ENCODE results near the gene C6orf132.
"Not testable (repeated sequence)": the region's sequence is repeated elsewhere in the genome, so short reads cannot be mapped to it uniquely, and the experiment has no call there.

The C6orf132 gene, protein sequence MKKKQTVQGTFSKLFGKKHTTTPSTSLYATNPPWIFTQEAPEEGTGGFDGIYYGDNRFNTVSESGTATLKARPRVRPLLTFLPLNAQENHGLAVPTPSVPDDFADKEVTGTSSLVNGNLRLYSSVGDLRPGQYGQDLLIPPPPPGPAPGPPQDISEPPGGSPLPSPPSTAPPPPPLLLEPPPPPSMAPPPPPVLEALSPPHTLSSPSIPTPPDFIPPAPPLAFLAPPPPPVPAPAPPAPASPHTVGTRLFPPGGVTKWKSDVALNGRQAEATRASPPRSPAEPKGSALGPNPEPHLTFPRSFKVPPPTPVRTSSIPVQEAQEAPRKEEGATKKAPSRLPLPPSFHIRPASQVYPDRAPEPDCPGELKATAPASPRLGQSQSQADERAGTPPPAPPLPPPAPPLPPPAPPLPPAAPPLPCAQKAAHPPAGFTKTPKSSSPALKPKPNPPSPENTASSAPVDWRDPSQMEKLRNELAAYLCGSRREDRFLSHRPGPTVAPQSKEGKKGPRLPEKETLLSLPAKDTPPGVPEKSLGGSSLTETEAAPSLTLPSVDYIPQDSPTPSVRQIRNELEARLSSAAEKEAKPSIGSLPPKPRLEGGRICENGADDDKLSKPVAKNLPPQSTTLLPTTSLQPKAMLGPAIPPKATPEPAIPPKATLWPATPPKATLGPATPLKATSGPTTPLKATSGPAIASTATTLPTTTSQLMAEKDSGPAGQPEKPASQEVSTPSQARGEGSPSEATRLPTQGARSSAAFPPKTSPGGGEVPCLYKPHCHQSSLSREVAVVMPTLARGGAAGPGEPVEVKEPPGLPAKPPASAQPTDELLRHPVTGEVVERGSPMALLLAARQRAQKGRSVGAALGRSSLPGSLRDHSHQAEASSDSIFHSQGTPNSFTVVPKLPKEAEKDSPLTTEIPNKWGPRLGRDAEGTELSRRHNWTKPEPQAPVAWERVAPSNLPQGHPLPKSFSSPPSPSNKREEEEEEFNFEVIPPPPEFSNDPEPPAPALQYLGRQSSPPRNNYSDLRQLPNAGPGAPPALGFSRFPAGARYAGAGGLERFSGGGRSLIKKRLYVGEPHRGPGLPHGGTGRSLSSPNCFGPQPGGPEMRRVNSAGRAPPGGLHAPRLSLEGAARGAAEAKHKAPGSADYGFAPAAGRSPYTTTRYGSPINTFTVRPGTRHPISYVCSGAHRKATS

DNA sequence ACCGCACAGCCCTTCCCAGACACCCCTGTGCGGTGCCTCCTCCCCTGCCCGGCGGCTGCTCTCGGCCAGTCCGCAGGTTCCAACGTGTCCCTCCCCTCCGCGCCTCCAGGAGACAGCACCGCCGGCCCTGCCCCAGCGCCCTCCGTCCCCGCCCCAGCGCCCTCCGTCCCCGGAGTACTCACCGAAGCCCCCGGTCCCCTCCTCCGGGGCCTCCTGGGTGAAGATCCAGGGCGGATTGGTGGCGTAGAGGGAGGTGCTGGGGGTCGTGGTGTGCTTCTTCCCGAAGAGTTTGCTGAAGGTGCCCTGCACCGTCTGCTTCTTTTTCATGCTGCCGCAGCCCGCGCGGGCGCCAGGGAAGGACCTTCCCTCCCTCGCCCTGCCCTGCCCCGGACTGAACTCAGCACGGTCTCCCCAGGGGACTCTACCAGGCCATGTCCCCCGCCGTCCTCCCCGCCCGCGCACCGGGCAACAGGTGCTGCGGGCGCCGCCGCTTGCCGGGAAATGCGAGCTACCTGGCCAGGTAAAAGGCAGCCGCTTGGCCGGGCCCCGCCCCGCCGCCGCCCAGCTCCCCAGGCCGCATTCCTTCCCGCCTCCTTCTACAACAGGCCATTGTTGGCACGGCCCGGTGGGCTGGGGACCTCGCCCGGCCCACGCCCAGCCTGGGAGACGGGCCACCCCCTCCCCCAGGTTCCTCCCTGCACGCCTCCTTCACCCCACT is at the start of gene C6orf132:
C6orf132 (minus strand) TSS at position 503 of the 718 bp plus-strand sequence; CDS start at position 327, 176 bp downstream.
- no peak for DNase-seq

DNA sequence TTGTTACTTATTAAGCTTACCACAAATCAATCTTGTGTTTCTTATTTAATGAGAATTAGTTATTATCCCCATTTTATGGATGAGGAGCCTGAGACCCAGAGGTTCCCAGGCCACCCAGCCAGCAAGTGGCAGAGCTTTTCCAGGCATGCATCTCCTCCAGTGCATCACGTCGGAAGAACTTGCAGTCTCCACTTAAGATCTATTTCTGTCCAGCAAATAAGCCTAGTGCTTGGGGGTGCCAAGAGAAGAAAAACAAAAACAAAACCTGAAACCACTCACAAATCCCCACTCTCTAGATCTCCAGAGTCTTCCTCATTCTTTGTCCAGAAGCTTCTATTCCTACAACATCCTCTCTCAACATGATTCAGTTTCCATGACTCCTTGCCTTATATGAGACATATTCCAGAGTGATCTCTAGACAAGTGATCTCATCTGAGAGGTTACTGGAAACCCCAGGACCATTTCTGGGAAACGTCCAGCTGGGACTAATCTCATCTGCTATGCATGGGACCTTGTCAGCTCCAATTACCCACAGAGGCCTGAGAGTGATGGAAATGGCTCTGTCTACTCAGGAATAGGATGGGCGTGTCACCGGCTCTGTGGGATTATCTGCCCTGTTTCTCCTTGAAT is 48.2 kb upstream of the C6orf132 start:
- no peak for DNase-seq

DNA sequence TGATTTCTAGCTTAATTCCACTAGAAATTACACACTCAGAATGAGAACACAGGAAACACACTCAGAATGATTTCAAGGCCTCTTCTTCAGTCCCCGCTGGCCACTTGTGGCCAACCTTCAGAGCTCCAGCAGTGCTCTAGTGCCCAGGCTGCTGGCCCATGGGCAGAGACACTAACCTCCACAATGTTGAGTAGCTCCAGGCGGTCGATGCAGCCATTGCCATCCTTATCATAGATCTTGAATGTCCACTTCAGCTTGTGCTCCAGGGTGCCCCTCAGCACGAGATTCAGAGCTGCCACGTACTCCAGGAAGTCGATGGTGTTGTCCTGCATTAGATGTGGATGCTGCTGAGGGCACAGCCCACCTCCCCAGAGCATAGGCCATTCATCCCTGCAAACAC is 46.0 kb upstream of the C6orf132 start:
- no peak for DNase-seq

DNA sequence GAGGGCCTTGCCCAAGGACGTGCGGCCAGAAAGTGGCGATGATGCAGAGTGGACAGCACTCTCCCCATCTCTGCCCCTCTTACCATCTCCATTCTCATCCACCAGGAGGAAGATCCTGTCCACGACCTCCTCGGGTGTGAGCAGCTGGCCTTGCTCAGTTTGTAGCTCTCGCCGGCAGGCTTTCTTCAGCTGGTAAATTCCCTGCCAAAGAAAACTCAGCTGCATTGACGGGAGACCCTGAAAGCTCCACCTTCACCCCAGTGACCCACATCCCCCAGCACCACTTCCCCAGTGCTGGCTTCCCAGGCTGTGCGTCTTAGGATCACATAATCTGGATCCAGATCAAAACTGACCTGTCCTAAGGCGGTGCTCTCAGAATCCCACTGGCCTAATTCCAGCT is 43.2 kb upstream of the C6orf132 start:
- DNase-seq: no peak

DNA sequence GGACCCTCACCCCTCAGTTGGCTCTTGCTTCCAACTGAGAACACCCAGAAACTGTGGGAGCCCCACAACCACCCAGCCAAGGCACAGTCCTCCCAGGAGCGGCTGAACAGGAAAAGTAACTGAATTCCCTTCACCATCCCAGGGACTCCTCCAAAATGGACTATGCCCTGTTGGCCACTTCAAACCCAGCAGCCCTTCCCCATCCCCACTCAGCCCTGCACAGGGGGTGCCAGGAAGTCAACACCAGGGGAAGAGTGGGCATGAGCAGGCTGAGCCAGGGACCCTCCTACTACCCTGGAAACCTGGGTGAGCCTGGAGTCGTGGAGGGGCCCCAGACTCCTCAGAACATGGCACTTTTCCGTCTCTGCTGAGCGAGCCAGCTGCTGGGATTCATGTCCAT is 42.1 kb upstream of the C6orf132 start:
- no peak for DNase-seq

DNA sequence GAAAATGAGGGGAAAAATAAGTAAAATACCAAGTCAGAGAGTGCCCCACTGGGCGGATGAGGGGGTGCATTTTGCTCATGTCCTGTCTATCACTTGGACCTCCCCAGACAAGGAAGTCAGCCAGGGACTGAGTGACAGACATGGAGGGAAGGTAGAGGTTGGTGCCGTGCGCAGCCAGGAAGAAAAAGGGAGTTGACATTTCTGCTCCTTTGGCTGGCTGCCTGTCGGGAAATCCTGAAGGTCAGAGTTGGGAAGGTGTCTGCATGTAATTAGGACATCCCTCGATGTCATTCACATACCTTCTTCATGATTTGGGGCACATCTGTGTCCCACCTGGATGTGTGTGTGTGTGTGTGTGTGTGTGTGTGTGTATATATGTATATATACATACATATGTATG is 39.7 kb upstream of the C6orf132 start:
- no peak for DNase-seq

DNA sequence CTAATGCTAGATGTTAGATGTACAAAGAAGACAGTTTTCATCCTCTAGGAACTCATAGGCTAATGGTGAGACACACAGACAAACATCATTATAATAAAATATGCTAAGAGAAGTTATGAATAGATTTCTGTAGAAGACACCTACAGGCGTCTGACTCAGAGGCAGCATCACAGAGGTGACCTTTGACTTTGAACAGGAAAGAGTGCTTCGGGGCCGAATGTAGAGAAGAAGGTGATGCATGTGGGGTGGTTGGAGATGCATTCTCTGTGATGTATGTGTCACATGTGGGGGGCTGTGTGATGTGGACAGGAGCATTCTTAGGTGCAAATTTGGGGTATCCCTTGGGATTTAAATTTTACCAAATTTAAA is 37.5 kb upstream of the C6orf132 start:
- no peak for DNase-seq

DNA sequence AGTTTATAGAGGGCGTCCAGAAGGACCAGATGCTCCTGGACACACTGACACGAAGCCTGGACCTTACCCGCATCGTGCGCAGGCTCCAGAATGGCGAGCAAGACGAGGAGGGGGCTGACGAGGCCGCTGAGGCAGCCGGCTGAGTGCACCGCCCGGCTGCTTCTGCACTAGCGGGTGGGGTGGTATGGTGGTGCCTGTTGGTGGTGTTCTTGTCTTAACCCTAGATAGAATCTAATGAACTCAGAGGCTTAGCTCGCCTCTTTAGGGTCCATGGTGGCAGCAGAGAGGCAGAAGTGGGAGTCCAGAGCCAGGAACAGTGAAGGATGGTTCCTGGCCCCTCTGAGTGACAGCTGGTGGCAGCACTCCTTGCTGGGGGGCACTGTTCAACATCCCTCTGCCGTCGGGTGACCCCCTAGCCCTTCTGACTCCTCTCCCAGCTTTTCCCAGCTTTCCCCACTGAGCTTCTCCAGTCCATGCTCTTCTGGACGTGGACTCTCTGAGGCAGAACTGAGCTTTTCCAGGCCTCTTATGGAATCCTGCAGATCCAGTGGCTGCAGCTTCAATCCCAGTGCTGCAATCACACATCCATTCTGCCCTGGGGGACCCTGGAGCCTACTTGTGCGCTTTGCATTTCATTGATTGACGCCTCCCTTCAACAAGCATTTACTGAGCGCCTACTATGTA is 37.0 kb upstream of the C6orf132 start:
- DNase-seq: no peak

DNA sequence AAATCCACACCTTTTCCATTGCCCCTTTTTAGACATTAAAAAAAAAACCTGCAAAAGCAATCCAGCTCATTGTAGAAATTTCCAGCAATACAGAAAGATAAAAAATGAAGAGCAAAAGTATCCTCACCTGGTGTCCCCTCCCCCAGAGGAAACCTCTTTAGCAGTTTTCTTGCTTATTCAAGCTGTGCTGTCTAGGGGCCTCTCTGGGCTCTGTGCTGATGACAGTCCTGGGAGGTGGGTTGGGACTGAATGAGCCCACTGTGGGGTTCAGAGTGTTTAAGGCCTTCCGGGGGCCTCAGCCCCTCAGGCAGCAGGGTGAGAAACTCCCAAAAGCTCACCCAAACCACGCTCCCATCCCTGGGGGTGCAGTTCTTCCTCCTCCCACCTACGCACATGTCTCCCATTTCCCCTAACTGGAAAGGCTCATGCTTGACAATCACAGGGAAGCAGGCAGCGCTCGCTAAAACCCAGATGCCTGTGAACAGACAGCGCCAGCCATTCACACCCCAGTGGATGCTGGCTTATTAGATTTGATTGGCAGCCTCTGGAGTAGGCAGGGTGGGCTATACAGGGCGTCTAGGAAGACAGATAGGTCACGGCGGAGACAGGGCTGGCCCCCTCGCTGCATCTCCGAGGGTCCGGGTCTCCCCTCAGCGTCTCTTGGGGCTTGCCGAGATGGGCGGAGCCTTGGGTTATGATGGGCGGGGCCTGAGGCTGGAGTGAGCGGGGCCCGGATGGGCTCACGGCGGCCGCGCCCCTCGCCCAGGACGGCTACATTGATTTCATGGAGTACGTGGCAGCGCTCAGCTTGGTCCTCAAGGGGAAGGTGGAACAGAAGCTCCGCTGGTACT is 35.3 kb upstream of the C6orf132 start:
- DNase-seq: no peak

DNA sequence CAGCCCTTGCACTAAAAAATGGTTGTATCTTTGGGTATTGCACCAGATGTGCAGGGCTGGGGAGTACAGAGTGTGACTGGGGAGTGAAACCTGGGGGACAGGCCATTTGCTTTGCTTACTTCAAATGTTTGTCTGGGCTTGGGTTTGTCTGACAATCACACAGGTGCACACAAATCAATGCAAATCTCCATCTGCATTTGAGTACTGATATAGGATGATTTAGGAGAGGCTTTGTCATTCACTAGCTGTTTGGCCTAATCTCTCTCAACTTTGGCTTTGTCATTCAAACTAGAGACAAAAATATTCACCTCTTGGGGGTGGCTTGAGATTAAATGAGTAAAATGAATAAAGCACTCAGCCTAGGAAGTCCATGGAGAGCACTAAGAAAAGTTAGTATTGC is 34.6 kb upstream of the C6orf132 start:
- DNase-seq: no peak

DNA sequence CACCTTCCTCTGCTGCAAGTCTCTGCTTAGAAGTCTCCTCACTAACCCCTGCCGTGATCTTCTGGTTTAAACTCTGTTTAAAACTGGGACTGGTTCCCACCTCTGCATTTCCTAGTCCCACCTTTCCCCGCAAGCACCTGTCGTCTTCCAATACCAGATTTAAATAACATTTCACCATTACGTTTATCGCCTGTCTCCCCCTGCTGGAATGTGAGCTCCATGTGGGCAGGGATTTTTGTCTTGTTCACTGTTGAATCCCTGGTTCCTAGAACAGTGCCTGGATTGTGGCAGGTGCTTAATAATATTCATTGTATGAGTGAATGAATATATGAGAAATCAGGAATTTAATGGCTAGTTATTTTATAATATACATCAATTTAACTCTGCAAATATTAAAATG is 33.4 kb upstream of the C6orf132 start:
- DNase-seq: no peak

DNA sequence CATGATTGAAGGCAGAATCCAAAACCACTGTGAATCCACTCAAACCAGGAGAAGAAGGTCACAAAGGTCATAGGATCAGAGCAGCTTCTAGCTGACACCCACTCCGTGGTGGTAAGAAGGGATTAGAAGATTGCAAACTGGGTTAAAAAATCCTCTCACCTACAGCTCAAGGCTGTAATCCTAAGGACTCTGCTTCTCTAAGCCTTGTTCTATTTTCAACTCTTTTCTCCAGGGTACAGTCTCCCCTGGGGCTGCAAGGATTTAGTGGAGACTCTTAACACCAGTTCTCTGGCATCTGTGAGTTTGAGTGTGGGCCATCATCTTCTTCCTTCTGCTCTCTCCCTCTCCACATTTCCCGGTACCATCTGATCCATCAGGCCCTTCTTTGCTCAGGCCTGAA is 30.7 kb upstream of the C6orf132 start, which contains the start of gene GUCA1A:
GUCA1A (plus strand) TSS at position 264 of the 400 bp plus-strand sequence. CDS start 250 bp downstream, outside the sequence.
- DNase-seq: no peak

DNA sequence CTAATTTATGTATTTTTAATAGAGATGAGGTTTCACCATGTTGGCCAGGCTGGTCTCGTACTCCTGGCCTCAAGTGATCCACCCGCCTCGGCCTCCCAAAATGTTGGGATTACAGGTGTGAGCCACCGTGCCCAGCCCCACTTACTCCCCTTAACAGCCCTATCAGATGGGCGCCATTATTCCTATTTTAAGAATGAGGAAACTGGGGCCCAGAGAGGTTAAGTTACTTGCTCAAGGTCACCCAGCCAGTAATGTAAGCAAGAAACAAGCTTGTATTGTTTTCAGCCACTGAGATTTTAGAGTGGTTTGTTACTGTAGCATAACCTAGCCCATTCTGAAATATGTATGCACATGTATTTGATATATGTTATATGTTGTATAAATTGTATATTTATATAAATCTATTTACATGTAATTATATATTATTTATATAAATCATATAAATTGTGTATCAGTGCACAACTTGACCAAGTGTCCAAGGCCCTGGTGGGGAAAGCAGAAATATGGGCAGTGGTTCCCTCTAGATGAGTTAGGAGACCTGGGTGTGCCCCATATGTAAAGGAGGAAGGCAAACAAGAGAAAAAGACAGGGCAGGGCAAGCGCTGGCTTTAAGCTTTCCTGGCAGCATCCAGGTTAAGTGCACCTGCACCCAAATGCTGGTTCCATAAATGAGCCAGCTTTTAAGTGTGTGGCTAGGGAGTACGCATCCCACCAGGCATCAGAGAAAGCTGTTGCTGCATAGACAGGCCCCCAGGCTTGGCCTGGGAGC is 29.6 kb upstream of the C6orf132 start:
- no peak for DNase-seq

DNA sequence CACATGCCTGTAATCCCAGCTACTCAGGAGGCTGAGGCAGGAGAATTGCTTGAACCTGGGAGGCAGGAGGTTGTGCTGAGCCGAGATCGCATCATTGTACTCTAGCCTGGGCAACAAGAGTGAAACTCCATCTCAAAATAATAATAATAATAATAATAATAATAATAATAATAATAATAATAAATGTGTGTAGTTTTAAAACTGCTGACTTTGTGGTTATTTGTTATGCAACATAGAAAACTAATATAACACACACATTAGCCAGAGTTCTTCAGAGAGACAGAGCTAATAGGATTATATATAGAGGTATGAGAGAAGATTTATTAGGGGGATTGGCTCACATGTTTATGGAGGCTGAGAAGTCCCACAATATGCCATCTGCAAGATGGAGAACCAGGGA is 27.4 kb upstream of the C6orf132 start:
- DNase-seq: not testable (repeated sequence)

DNA sequence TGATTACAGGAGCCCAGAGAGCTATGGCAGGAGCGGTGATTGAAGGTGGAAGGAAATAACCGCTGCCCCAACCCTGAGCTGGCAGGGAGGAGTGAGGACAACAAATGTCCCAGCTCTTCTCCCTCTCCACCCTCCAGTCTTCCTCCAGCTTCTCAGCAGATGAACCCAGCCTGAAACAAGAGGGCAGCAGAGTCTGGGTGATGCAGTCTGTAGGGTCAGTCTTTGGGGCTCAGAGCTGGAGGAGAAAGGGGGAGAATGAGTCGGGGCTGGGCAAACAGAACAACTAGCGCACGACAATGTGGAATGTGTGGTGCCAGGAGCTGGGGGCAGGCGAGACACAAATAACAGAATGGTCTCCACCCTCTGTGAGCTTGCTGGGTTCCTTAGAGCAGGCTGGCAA is 26.2 kb upstream of the C6orf132 start:
- no peak for DNase-seq

DNA sequence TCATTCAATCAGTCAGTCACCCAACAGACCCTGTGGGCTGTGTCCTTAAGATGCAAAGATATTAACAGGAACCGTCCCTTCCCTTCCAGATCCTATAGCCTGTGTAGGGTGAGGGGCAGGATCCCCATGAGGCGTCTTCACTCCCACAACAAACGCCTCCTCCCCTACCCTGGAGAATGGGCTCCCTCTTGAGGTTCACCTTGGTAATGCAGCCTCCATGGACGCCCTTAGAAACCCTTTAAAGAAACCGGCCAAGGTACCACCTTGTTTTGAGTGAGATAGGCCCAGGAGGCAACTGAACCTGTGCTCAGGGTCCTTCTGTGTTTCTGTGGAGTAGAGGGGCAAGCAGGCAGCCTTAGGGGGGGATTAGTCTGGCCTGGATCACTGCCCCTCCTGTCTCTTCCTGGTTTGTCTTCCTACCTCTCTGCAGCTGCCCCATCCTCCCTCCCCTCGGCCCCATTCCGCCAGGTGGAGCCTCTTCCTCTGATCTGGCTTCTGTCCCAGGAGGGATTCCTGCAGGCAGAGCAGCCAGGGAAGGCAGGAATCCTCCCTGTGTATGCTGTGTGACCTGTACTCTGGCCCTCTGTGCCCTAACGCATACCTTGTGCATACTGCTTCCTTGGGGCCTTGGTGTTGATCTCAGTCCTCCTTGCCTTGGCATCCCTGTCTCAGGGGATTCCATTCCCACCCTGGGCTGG is 24.2 kb upstream of the C6orf132 start:
- peak; percentile 78 for DNase-seq

DNA sequence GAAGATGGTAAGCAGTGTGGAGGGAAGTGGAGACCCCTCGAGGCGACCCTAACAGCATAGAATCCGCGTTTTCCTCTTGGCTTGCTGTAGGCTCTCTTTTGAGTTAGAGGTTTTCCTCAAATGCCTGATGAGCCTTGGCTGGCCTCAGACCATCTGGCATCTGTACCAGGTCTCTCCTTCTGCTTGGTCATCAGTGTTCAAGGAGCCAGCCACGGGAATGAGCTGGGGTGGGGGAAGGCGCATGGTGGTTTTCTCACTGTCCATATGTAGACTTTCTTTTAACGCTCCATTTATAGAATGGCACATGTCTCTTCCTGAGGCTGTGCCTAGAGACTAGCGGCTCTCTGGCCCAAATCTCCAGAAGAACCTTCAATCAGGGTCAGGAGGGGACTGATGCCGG is 22.6 kb upstream of the C6orf132 start:
- DNase-seq: no peak

DNA sequence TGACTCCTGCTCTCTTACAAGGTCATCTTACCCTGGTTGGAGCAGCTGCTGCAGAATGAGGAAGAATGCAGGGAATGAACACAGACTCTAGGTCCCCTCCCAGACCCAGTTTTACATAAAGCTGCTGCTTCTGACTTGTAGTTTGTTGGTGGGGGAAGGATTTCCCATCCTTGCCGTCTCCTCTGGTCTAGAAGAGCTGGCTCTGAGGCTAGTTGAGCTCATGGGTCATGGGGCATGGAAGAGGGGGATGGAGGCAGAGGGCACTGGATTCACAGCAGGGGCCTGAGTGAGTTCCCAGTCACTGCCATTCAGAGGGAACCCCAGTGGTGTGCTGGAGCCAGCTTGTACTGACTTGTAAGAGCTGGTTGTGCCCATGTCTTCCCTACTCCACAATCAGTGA is 21.6 kb upstream of the C6orf132 start:
- DNase-seq: no peak

DNA sequence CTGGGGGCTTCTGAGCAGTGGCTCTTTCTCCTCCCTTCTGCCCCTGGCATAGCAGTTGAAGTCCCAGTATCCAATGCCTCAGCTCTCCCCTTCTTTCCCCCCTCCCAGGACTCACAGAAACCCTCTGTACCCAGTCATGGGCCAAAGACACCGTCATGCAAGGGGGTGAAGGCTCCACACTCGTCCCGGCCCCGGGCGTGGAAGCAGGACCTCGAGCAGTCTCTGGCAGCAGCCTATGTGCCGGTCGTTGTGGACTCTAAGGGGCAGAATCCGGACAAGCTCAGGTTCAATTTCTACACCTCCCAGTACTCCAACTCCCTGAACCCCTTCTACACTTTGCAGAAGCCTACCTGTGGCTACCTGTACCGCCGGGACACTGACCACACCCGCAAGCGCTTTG is 20.4 kb upstream of the C6orf132 start:
- no peak for DNase-seq

Measured in activated CD4-positive, CD25-positive, alpha-beta regulatory T cell treated with anti-CD3 and anti-CD28 coated beads, Interleukin-2, amount 50 U/mL, for 72 hours (primary cell).